ENCODE data around the gene RAPGEF4.

GRCh38 chr2:172885996-172886395 is 150.4 kb downstream of the RAPGEF4 start:
- TF ChIP-seq POLR2A (IDR thresholded peaks at IDR 0.05; ENCODE audit: low read length) (no peak), GATA1 (IDR thresholded peaks at IDR 0.05; ENCODE audit: low read depth, low read length) (no peak)

Measured in erythroblast (primary cell).